HCT116 (cell line): ENCODE data around the gene PRR12. TPM values are rescaled to one million over a fixed set of nuclear protein-coding genes. Genes with fewer than 3 reads are reported as not detected.

Experiments used
- ATAC-seq: fragments of 200-7000 bp; cut with Tn5 transposase; 2 replicates; pipeline ENCODE4 v1.9.1; 2020; ENCODE audit warnings: mild to moderate bottlenecking, moderate library complexity
- BruUV-seq: library from RNA; stranded (reverse); fragments of 400-500 nt; replicated peaks from 2 replicates; lab custom pipeline; 2021; lab: Mats Ljungman, UMichigan
- CTCF ChIA-PET: fragments of 300-600 bp; sonication (Branson Sonifier 250); formaldehyde crosslinking; loops from one replicate; lab custom pipeline; 2021; ENCODE audit warnings: antibody characterized with exemption; lab: Charles Lee
- POLR2A ChIA-PET: fragments of 300-600, 350-600 bp; sonication (Branson Sonifier 250); formaldehyde crosslinking; loops from one replicate; lab custom pipeline; 2021; ENCODE audit warnings: antibody characterized with exemption; lab: Charles Lee
- RAD21 ChIA-PET, 2 experiments: fragments of 300-600 bp; sonication (Branson Sonifier 250); formaldehyde crosslinking; loops; one replicate each; lab custom pipeline; 2023; ENCODE audit warnings: low total read pairs in 2 of 2; ENCODE audit not compliant: uncharacterized antibody in 2 of 2, unreplicated experiment in 2 of 2, low non-redundant PET in 1 of 2; lab: Charles Lee
- DNase-seq: peaks from one replicate; pipeline ENCODE4 v3.0.0-alpha.2; 2010; ENCODE audit warnings: low read depth, low spot score
- H2AFZ ChIP-seq: fragments of 200-600 bp; shearing (Covaris generic), sonication (generic); 2 replicates; pipeline ENCODE4 v1.6.1; 2017; ENCODE audit warnings: low read depth, mixed run types, mixed read lengths, antibody characterized with exemption, low read length; ENCODE audit not compliant: poor library complexity, severe bottlenecking
- H3K27ac ChIP-seq: 2 replicates; pipeline ENCODE4 v1.5.1; 2012; ENCODE audit warnings: low read depth, low read length
- H3K27me3 ChIP-seq: fragments of 200-600 bp; sonication (generic); 2 replicates; pipeline ENCODE4 v1.6.1; 2016; ENCODE audit warnings: mixed run types, low read length, mixed read lengths; ENCODE audit not compliant: insufficient read depth
- H3K36me3 ChIP-seq, 2 experiments: fragments of 200-500 bp in 1 of 2; fragments of 200-600 bp in 1 of 2; sonication (Bioruptor generic) in 1 of 2; sonication (generic) in 1 of 2; 2 replicates each; pipeline versions ENCODE4 v1.5.1 to v1.6.1; 2014 to 2016; ENCODE audit warnings: low read length in 2 of 2, inconsistent platforms in 1 of 2, mixed read lengths in 1 of 2, mixed run types in 1 of 2; ENCODE audit not compliant: insufficient read depth in 2 of 2, control insufficient read depth in 1 of 2
- H3K4me1 ChIP-seq, 2 experiments: fragments of 200-600 bp in 1 of 2; sonication (generic) in 1 of 2; 2 replicates each; pipeline versions ENCODE4 v1.5.1 to v1.6.1; 2012 to 2017; ENCODE audit warnings: low read length in 2 of 2, inconsistent platforms in 1 of 2, mild to moderate bottlenecking in 1 of 2, mixed read lengths in 1 of 2, mixed run types in 1 of 2, moderate library complexity in 1 of 2; ENCODE audit not compliant: insufficient read depth in 2 of 2, control insufficient read depth in 1 of 2
- H3K4me2 ChIP-seq: fragments of 200-600 bp; sonication (generic); 2 replicates; pipeline ENCODE4 v1.6.1; 2017; ENCODE audit warnings: mixed run types, low read length, mixed read lengths
- H3K4me3 ChIP-seq, 2 experiments: fragments of 200-600 bp in 1 of 2; sonication (generic) in 1 of 2; replicated peaks in 1 of 2; 2 replicates each; pipeline ENCODE4 v1.5.1; 2011 to 2016; ENCODE audit warnings: low read length in 2 of 2, control low read depth in 1 of 2, low read depth in 1 of 2, mild to moderate bottlenecking in 1 of 2, mixed read lengths in 1 of 2, mixed run types in 1 of 2
- H3K79me2 ChIP-seq: fragments of 200-600 bp; sonication (generic); 2 replicates; pipeline ENCODE4 v1.6.1; 2017; ENCODE audit warnings: mild to moderate bottlenecking, mixed run types, low read length, moderate library complexity, mixed read lengths; ENCODE audit not compliant: insufficient read depth
- H3K9ac ChIP-seq: fragments of 200-600 bp; sonication (generic); 2 replicates; pipeline ENCODE4 v1.6.1; 2016; ENCODE audit warnings: low read length, mixed read lengths
- H3K9me2 ChIP-seq: fragments of 200-600 bp; sonication (generic), shearing (Covaris generic); 2 replicates; pipeline ENCODE4 v1.6.1; 2017; ENCODE audit warnings: mixed run types, mild to moderate bottlenecking, moderate library complexity; ENCODE audit not compliant: insufficient read depth
- H3K9me3 ChIP-seq, 2 experiments: fragments of 200-500 bp in 1 of 2; fragments of 200-600 bp in 1 of 2; sonication (Bioruptor generic) in 1 of 2; sonication (generic) in 1 of 2; 2 replicates each; pipeline ENCODE4 v1.6.1; 2014 to 2017; ENCODE audit warnings: low read length in 2 of 2, mixed read lengths in 2 of 2, inconsistent platforms in 1 of 2, low read depth in 1 of 2, mild to moderate bottlenecking in 1 of 2, mixed run types in 1 of 2, moderate library complexity in 1 of 2; ENCODE audit not compliant: control insufficient read depth in 1 of 2, insufficient read depth in 1 of 2
- H4K20me1 ChIP-seq: fragments of 200-600 bp; sonication (generic), shearing (Covaris generic); 2 replicates; pipeline ENCODE4 v1.6.1; 2017; ENCODE audit warnings: mixed run types, mild to moderate bottlenecking, moderate library complexity; ENCODE audit not compliant: insufficient read depth
- CTCF ChIP-seq, 3 experiments: fragments of 200-600 bp in 1 of 3; sonication (generic) in 1 of 3; IDR thresholded peaks in 2 of 3; conservative IDR thresholded peaks in 1 of 3; 2 replicates each; pipeline ENCODE4 v1.5.1; 2012 to 2017; ENCODE audit warnings: low read depth in 2 of 3, low read length in 2 of 3, antibody characterized with exemption in 1 of 3, borderline replicate concordance in 1 of 3, control low read depth in 1 of 3, mild to moderate bottlenecking in 1 of 3, mixed read lengths in 1 of 3, mixed run types in 1 of 3, moderate library complexity in 1 of 3; ENCODE audit not compliant: insufficient read depth in 1 of 3
- EZH2phosphoT487 ChIP-seq: fragments of 200-600 bp; IDR thresholded peaks from 2 replicates; pipeline ENCODE4 v1.6.1; 2018; ENCODE audit warnings: antibody characterized with exemption, borderline replicate concordance
- RAD21 ChIP-seq: IDR thresholded peaks from 2 replicates; pipeline ENCODE4 v1.6.1; 2012; ENCODE audit warnings: low read depth, mild to moderate bottlenecking
- SIN3A ChIP-seq: IDR thresholded peaks from 2 replicates; pipeline ENCODE4 v1.6.1; 2012; ENCODE audit warnings: low read depth
- SP1 ChIP-seq: IDR thresholded peaks from 2 replicates; pipeline ENCODE4 v1.6.1; 2012; ENCODE audit warnings: low read depth
- intact Hi-C: fragments of 100-400 bp; cut with micrococcal nuclease; formaldehyde crosslinking; loops from 2 replicates; pipeline ENCODE4 v1.10.0; 2022
- total RNA-seq: library from RNA; stranded (reverse); gene quantifications from one replicate; pipeline ENCODE4 v1.2.1, GENCODE V29; 2021; ENCODE audit not compliant: unreplicated experiment

PRR12 gene
- total RNA-seq, 1 experiment from 2014 or later, result 26.9 TPM

GRCh38 chr19:49665036-49665350 is 74.0 kb downstream of the PRR12 start:
- H3K79me2 ChIP-seq, result peaks cover 59% of the 10 kb centered on the region
- ChIA-PET POLR2A (interaction anchor here (1.1 to 2.9 kb wide), 7 partner anchors 9 to 186 kb away, joined by 3 to 53 read pairs (median 9); partner anchors contain the start of genes PRMT1, RRAS and SCAF1), RAD21 (no interaction called here), CTCF (interaction anchor here (1.2 to 2.2 kb wide), 3 partner anchors 12 to 95 kb away, joined by 3 to 6 read pairs (median 6); partner anchors contain the start of genes PRMT1 and SCAF1)
- H3K9me2 ChIP-seq, result no peaks in the 10 kb centered on the region
- DNase-seq, result no peak
- intact Hi-C loops, result no loop called here
- peak overlapping the region; percentile 91 for H3K9ac ChIP-seq
- BruUV-seq, result no TSS peak
- H3K36me3 ChIP-seq, result peaks cover 6 to 38% of the 10 kb centered on the region in 2 experiments; a peak in 3 of 4 replicates
- H3K27ac ChIP-seq, result peak overlapping the region; percentile 95
- peak overlapping the region; percentile 90 to 95 for H3K4me3 ChIP-seq
- no peak; the same call in 1 of the 2 replicates for ATAC-seq
- H3K9me3 ChIP-seq, result no peaks in the 10 kb centered on the region
- H2AFZ ChIP-seq, result no peak overlapping the region
- H3K27me3 ChIP-seq, result no peaks in the 10 kb centered on the region
- TF ChIP-seq RAD21 (no peak), EZH2phosphoT487 (no peak), SIN3A (no peak), SP1 (no peak), CTCF (IDR thresholded peaks at IDR 0.05 in 2 of 3, conservative IDR thresholded peaks at IDR 0.05 in 1 of 3; ENCODE audit: borderline replicate concordance in 1 of 3, insufficient read depth in 1 of 3, low read depth in 2 of 3, low read length in 2 of 3) (no peak)
- TF ChIP-seq, all 23 proteins: peak for 0
- Histone ChIP-seq H4K20me1 (no peaks in the 10 kb centered on the region), H3K4me2 (peak overlapping the region; percentile 78), H3K4me1 (peaks cover 6 to 30% of the 10 kb centered on the region in 2 experiments; a peak in 3 of 4 replicates)
